ENCODE data around the gene PSMC3IP.

Gene PSMC3IP

DNA sequence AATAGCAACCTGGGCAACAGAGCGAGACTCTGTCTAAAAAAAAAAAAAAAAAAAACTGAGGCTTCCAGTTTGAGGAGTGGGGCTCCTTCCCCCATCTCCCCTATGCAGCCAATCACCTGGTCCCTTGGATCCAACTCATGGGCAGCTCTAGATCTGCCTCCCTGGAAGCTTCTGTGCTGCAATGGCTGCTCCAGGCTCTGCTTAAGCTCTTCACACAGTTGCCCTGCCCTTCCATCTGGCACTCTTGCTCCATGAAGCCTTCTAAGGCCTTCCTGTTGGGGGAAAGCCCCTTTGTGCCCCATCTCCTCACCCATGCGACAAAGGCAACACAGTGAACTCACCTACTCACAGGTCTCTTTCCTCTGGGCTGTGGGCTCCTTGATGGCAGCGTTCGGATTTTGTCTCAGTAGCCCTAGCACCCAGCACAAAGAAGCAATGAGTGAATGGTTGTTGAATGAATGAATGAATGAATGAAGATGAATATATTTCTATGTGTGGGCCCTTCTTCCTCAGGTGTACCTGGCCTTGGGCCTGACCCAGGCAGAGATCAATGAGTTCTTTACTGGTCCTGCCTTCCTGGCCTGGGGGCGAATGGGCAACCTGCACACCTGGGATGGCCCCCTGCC lies 39.6 kb downstream of the PSMC3IP start:
- DNase-seq (ENCODE audit: low read depth), result no peak

DNA sequence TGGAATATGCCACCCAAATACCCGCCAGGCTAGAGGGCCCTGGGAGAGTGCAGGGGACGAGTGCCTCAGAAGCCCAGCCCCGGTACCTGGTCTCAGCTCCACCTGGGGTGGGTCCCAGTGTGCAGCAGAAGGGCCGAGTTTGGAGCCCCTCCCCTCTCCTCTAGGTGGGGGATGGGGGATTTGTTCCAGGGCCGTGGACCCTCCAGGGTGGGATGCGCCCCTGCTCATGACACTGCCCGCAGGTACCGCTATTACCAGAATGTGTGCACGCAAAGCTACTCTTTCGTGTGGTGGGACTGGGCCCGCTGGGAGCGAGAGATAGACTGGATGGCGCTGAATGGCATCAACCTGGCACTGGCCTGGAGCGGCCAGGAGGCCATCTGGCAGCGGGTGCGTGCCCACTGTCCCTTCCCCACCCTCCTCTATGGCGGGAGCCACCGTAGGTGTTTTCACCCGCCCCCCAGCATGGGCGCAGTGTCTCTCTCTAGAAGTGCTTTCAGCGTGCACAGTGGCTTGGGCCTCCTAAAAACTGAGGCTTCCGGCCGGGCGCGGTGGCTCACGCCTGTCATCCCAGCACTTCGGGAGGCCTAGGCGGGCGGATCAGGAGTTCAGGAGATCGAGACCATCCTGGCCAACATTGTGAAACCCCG lies 40.2 kb downstream of the PSMC3IP start:
- DNase-seq (ENCODE audit: low read depth), result no peak

- DNase-seq (ENCODE audit: low read depth), result peak; percentile 85
Measured at GRCh38 chr17:42536372-42537155, 41.0 kb downstream of the PSMC3IP start.

DNA sequence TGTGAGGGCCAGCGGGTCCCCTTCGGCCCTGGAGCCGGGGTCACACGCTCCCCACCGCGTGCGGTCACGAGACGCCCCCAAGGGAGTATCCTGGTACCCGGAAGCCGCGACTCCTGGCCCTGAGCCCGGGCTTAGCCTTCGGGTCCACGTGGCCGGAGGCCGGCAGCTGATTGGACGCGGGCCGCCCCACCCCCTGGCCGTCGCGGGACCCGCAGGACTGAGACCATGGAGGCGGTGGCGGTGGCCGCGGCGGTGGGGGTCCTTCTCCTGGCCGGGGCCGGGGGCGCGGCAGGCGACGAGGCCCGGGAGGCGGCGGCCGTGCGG lies 41.5 kb downstream of the PSMC3IP start, which contains the start of gene NAGLU:
TSS of gene NAGLU (plus strand) at position 194 of the 324 bp plus-strand sequence. CDS start at position 226, 32 bp downstream.
- DNase-seq (ENCODE audit: low read depth), result peak; percentile 93

GRCh38 chr17:42535155-42536047 lies 42.1 kb downstream of the PSMC3IP start:
- DNase-seq (ENCODE audit: low read depth), result no peak

GRCh38 chr17:42531455-42532354 lies 45.8 kb downstream of the PSMC3IP start:
- peak; percentile 68 for DNase-seq (ENCODE audit: low read depth)

DNA sequence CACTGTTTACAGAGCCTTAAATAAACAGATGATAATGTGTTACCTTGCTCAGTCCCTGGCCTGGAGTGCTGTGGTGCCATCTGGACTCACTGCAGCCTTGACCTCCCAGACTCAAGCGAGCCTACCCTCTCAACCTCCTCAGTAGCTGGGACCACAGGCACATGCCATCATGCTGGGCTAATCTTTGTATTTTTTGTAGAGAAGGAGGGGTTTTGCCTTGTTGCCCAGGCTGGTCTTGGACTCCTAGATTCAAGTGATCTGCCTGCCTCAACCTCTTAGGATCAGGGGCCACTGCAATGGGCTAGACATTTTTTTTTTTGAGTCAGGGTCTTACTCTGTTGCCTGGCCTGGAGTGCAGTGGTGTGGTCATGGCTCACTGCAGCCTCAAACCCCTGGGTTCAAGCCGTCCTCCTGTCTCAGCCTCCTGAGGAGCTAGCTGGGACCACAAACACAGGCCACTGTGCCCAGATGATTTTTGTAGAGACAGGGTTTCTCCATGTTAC lies 46.5 kb downstream of the PSMC3IP start:
- no peak for DNase-seq (ENCODE audit: low read depth)

GRCh38 chr17:42529061-42529460 lies 48.5 kb downstream of the PSMC3IP start:
- no peak for DNase-seq (ENCODE audit: low read depth)

GRCh38 chr17:42527932-42528331 lies 49.6 kb downstream of the PSMC3IP start:
- DNase-seq (ENCODE audit: low read depth), result no peak

DNA sequence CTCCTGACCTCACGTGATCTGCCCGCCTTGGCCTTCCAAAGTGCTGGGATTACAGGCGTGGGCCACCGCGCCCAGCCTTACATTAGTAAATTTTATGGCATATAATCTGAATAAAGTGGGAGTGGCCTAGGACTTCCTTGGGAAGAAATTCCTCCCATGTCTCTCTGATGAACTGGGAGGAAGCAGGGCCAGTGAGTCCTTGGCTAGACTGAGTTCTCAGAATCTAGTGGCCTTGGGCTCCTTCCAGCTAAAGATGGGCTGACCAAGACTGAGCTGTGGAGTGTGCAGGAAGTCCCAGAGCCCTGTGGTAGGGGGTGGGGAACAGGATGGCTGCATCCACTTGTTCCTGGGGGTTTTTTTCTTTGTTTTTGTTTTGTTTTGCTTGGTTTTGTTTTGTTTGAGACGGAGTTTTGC lies 51.5 kb downstream of the PSMC3IP start:
- peak; percentile 76 for DNase-seq (ENCODE audit: low read depth)

- DNase-seq (ENCODE audit: low read depth), result peak; percentile 72
Measured at GRCh38 chr17:42525221-42525620, 52.3 kb downstream of the PSMC3IP start.

DNA sequence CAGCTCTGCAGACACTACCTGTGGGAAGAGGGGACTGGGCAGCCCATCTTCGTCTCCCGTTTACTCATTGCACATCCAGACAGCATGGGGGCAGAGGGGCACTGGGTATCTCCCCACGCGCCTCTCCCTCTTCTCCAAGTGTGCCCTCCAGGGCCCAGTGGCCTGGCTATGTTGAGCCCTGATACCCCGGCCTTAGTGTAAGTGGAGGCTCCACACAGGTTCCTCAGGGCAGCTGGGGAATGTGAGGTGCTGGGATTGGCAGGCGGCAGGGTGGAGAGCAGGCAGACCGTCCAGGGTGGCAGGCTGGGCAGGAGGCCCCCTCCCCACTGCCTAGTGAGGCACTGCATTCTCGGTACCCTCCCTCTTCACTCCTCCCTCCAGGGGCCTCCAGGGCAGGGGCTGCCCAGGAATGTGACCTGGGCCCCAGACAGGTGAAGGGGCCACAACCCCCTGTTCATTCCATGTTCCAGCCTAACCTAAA lies 54.7 kb downstream of the PSMC3IP start:
- no peak for DNase-seq (ENCODE audit: low read depth)
